ENCODE data around the gene SLC52A1.
A peak's percentile ranks its signal among the peaks of the same experiment; 100 is the strongest.

Gene SLC52A1

DNA sequence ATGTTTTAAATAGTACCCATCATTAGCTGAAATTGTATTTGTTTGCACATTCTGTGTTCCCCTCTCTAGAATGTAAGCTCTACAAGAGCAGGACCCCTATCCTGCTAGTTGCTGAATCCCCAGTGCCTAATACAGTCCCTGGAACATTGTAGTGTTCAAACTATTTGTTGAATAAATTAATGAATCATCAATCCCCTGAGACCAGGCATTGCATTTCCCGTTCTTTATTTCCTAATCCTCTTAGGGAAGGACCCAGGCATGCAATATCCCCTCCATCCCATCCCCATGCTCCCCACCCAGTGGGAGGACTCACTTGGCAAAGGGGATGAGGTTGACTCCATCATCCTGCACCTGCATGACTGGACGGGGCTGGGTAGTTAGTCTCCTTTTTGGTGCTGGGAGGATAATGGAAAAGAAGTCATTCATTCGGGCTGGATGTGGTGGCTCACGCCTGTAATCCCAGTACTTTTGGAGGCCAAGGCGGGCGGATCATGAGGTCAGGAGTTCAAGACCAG, 41.1 kb downstream of the SLC52A1 start:
- H3K4me3 ChIP-seq (ENCODE audit: control insufficient read depth, low read depth, low read length) = no peak overlapping the region
- TF ChIP-seq CTCF (IDR thresholded peaks at IDR 0.05; ENCODE audit: control insufficient read depth, insufficient read depth, low read depth, low read length, missing control alignments) = no peak
- no peak for DNase-seq (ENCODE audit: low read depth)

DNA sequence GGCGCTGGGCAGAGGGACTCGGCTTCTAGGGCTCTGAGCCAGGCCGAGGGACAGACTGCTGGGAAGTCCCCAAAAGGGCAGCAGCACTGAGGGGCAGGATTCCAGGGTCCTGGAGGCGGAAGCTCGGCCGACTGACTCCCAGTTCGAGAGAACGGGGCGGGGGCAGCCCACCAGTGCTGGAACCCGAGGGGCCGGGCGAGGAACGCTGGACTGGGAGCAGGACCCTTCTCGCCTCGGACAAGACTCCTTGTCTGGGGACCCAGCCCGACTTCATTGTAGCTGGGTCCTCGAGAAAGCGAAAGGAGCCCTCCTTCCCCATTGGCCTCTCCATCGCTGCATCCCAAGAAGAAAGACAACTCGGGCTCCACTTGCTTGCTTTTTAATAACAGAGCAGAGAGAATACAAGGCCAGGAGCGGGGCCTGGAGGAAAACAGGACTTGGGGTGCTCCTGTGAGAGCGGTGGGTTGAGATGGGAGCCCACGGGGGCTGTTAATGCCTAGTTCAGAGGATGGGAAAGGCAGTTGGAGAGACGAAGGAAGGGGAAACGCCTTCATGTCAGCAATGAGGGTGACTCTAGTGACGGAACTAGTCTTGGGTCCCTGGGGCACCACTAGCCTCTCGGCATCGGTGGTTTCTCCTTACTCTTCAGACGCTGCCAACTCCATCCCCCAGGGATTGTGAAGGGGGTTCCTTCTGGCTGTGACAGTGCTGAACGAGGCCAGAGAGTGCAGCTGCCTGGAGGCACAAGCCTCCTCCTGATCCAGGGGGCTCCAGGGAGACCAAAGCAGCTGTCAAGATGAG, 47.3 kb downstream of the SLC52A1 start:
- no peak for DNase-seq (ENCODE audit: low read depth)
- no peak for TF ChIP-seq CTCF (IDR thresholded peaks at IDR 0.05; ENCODE audit: control insufficient read depth, insufficient read depth, low read depth, low read length, missing control alignments)

DNA sequence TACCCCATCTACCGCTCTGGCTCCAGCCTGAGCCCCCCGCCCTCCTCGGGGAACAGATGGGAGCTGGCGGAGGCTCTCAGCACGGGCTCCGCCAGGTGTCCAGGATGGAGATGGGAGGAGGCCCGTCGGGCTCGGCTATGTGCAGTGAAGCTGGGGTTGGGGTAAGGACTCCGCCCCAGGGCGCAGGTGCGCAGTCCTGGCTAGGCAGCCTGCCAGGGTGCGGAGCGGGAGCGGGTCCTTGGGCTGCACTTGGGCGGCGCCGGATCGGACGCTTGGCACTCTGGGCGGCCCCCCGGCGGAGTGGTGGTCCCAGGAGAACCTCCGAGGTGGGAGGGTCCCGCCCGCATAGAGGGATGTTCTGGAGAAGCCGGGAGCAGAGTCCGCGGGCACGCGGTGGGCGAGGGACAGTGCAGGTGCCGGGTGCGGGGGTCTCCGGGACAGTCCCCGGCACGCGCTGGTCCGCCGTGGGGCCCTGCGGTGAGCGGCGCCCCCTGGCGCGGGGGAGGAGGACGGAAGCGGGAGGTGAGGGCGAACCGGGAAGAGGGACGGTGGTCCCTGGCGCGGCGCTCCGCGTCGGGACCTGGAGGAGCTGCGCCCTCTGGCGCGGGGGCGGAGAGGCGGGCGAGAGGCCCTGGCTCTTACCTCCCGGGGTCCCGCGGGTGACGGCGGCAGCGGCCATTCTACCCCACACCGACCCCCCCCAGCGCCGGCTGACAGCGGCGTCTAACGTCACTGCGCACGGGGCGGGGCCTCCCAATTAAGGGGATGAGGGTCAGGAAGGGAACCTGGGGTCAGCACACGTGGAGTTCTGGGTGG, 48.1 kb downstream of the SLC52A1 start, which contains the start of gene CAMTA2:
Gene CAMTA2 (minus strand): TSS at position 725 of the 816 bp plus-strand sequence. CDS start 1,453 bp downstream, outside the sequence.
- TF ChIP-seq CTCF (IDR thresholded peaks at IDR 0.05; ENCODE audit: control insufficient read depth, insufficient read depth, low read depth, low read length, missing control alignments) = peak; percentile 49
- H3K4me3 ChIP-seq (ENCODE audit: control insufficient read depth, low read depth, low read length) = peak within 1 kb of the TSS; percentile 89
- no peak for DNase-seq (ENCODE audit: low read depth)

More for the DNA sequence above, 47.3 kb downstream of the SLC52A1 start:
- H3K4me3 ChIP-seq (ENCODE audit: control insufficient read depth, low read depth, low read length) = peak overlapping the region; percentile 89

DNA sequence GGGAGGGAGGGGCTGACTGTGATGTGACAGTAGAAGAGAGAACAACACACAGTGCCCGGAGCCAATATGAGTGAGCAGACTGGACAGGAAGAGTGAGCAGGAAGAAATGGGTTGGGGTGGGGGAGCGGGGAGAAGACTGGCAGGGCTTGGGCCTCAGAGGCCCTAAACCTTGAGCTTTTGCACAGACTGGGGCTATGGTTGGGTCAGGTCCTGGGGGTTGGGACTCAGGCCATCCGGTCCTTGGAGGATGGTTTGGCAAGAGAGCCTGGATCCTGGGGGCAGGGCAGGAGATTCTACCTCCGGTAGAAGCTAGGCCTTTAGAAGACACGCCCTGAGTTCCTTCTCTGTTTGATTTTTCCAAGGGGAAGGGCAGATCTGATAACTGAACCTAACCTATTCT, 48.8 kb downstream of the SLC52A1 start:
- no peak for TF ChIP-seq CTCF (IDR thresholded peaks at IDR 0.05; ENCODE audit: control insufficient read depth, insufficient read depth, low read depth, low read length, missing control alignments)
- peak overlapping the region; percentile 89 for H3K4me3 ChIP-seq (ENCODE audit: control insufficient read depth, low read depth, low read length)
- no peak for DNase-seq (ENCODE audit: low read depth)

Data from AG09309 (cell line).